ENCODE data around the gene BLMH.

Gene BLMH

DNA sequence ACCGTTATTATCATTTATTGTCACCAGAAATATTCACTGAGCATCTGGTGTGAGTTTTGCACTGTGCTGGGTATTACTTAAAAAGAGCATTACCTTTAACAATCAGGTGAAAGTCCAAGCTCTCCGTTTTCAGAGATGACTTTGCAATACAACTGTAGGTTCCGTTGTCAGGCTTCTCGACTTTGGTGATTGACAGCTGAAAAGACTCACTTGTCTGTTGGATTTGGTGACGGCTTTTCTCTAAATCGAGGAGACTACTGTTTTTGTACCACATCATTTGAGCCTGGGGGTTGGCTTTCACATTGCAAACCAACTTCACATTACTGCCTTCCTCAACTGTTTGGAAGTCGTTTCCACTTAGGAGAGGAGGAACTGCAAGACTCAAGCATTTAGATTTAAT lies 33.0 kb upstream of the BLMH start:
- Histone ChIP-seq H3K4me1 (ENCODE audit: control insufficient read depth in 5 of 5, insufficient read depth in 5 of 5, low read length in 5 of 5) (peaks cover 0 to 13% (median 0%) of the 10 kb centered on the region in 5 donors), H3K27ac (ENCODE audit: low read depth, low read length) (no peak overlapping the region), H3K36me3 (ENCODE audit: control insufficient read depth in 5 of 5, insufficient read depth in 5 of 5, low read length in 5 of 5) (no peaks in the 10 kb centered on the region), H3K9ac (ENCODE audit: low read length in 5 of 5) (no peak overlapping the region), H3K4me3 (ENCODE audit: low read depth in 1 of 5, low read length in 5 of 5) (no peak overlapping the region), H3K9me3 (ENCODE audit: control insufficient read depth in 5 of 5, low read length in 5 of 5) (no peaks in the 10 kb centered on the region), H3K27me3 (ENCODE audit: control insufficient read depth in 5 of 5, insufficient read depth in 4 of 5, low read length in 5 of 5) (no peaks in the 10 kb centered on the region)

DNA sequence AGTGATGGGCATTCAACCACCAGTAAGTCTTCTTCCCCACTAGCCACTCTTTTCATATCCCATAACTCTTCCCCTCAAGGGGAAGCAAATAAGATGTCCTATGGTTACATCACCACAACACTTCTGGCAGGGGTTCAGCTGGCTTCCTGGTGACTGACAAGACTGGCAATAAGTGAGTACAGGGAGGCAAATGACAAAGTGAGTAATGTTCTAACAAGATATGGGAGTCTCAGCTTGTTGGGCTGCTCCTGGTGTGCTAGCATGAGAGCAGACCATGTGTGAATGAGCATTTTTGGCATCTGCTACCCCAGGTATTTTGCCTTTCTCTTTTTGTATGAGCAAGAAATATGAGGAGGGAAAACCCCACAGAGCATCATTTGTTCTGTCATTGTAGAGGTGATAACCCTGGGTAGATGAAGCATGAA lies 32.2 kb upstream of the BLMH start:
- Histone ChIP-seq H3K27ac (ENCODE audit: low read depth, low read length) (no peak overlapping the region), H3K9me3 (ENCODE audit: control insufficient read depth in 5 of 5, low read length in 5 of 5) (no peaks in the 10 kb centered on the region), H3K36me3 (ENCODE audit: control insufficient read depth in 5 of 5, insufficient read depth in 5 of 5, low read length in 5 of 5) (no peaks in the 10 kb centered on the region), H3K4me3 (ENCODE audit: low read depth in 1 of 5, low read length in 5 of 5) (no peak overlapping the region), H3K9ac (ENCODE audit: low read length in 5 of 5) (no peak overlapping the region), H3K27me3 (ENCODE audit: control insufficient read depth in 5 of 5, insufficient read depth in 4 of 5, low read length in 5 of 5) (no peaks in the 10 kb centered on the region), H3K4me1 (ENCODE audit: control insufficient read depth in 5 of 5, insufficient read depth in 5 of 5, low read length in 5 of 5) (peaks cover 0 to 13% (median 0%) of the 10 kb centered on the region in 5 donors)

DNA sequence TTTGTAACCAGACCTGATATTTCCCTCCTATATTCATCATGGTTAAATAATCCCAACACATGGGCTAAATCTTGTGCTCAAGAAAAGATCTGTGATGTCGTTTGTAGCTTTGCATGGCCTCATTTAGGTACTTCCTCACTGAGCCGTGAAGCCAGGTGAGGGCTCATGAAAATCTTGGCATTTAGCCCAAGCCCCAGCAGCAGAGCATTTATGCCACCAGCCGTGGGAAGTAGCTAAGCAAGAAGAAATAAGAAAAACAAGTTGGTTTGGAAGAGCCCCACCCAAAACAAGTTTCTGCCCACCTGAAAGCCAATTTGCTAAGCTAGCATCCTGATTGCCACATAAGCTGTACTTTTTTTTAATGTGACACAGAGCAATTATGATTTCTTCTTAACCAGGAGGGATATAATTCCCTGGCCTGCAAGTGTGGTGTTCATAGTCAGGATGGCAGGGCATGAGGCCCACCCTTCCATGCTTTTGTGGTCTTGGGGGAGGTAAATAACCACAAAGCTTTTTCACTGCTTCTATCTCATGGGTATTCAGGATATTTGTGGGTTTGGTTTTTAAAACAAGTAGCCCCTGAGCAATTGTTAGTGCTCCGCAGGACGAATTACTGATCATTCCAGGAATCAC lies 31.6 kb upstream of the BLMH start:
- H3K9me3 ChIP-seq (ENCODE audit: control insufficient read depth in 5 of 5, low read length in 5 of 5), result no peaks in the 10 kb centered on the region
- no peak overlapping the region for H3K27ac ChIP-seq (ENCODE audit: low read depth, low read length)
- H3K9ac ChIP-seq (ENCODE audit: low read length in 5 of 5), result no peak overlapping the region
- H3K27me3 ChIP-seq (ENCODE audit: control insufficient read depth in 5 of 5, insufficient read depth in 4 of 5, low read length in 5 of 5), result no peaks in the 10 kb centered on the region
- H3K4me1 ChIP-seq (ENCODE audit: control insufficient read depth in 5 of 5, insufficient read depth in 5 of 5, low read length in 5 of 5), result peaks cover 0 to 13% (median 0%) of the 10 kb centered on the region in 5 donors
- H3K36me3 ChIP-seq (ENCODE audit: control insufficient read depth in 5 of 5, insufficient read depth in 5 of 5, low read length in 5 of 5), result no peaks in the 10 kb centered on the region
- no peak overlapping the region for H3K4me3 ChIP-seq (ENCODE audit: low read depth in 1 of 5, low read length in 5 of 5)

DNA sequence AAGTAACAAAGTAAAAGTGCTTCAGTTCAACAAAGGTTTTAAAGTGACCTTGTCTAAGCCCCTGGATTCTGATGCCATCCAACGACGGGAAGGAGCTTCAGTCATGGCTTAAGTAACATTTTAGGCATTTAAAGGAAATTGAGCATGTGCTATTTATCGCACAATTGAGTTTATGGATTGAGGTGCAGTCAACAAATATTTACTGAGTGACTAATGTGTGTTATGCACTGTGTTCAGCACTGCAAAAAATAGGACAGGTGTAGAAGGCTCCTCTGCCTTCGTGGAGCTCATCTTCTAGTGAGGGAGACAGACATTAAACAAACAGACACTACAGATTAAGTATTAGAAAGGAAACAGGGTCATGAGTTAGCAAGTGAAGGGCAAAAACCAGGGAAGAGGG lies 29.6 kb upstream of the BLMH start:
- H3K4me1 ChIP-seq (ENCODE audit: control insufficient read depth in 5 of 5, insufficient read depth in 5 of 5, low read length in 5 of 5), result peaks cover 0 to 12% (median 0%) of the 10 kb centered on the region in 5 donors

DNA sequence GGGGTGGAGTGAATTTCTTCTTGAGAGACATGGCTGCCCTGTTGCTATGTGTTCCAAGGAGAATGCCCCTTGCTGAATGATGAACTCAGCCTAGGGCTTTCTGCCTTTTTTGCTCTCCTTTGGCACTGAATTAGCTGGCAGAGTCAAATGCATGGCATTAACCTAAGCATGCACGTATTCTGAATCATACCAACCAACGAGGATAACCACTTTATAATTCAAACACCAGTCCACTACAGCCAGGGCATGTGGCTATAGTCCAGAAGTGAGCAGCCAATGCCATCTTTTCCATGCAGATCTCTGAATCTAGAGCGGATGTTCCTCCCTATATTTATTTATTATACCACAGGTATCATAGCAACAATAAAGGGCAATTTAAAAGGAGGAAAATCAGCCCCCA lies 26.4 kb upstream of the BLMH start:
- Histone ChIP-seq H3K9ac (ENCODE audit: low read length in 5 of 5) (no peak overlapping the region), H3K27me3 (ENCODE audit: control insufficient read depth in 5 of 5, insufficient read depth in 4 of 5, low read length in 5 of 5) (no peaks in the 10 kb centered on the region), H3K4me1 (ENCODE audit: control insufficient read depth in 5 of 5, insufficient read depth in 5 of 5, low read length in 5 of 5) (no peaks in the 10 kb centered on the region), H3K9me3 (ENCODE audit: control insufficient read depth in 5 of 5, low read length in 5 of 5) (no peaks in the 10 kb centered on the region), H3K36me3 (ENCODE audit: control insufficient read depth in 5 of 5, insufficient read depth in 5 of 5, low read length in 5 of 5) (no peaks in the 10 kb centered on the region), H3K27ac (ENCODE audit: low read depth, low read length) (no peak overlapping the region), H3K4me3 (ENCODE audit: low read depth in 1 of 5, low read length in 5 of 5) (no peak overlapping the region)

More for the DNA sequence above, 29.6 kb upstream of the BLMH start:
- no peak overlapping the region for H3K9ac ChIP-seq (ENCODE audit: low read length in 5 of 5)
- no peaks in the 10 kb centered on the region for H3K9me3 ChIP-seq (ENCODE audit: control insufficient read depth in 5 of 5, low read length in 5 of 5)
- H3K27me3 ChIP-seq (ENCODE audit: control insufficient read depth in 5 of 5, insufficient read depth in 4 of 5, low read length in 5 of 5), result no peaks in the 10 kb centered on the region
- H3K4me3 ChIP-seq (ENCODE audit: low read depth in 1 of 5, low read length in 5 of 5), result no peak overlapping the region
- H3K27ac ChIP-seq (ENCODE audit: low read depth, low read length), result no peak overlapping the region
- no peaks in the 10 kb centered on the region for H3K36me3 ChIP-seq (ENCODE audit: control insufficient read depth in 5 of 5, insufficient read depth in 5 of 5, low read length in 5 of 5)

DNA sequence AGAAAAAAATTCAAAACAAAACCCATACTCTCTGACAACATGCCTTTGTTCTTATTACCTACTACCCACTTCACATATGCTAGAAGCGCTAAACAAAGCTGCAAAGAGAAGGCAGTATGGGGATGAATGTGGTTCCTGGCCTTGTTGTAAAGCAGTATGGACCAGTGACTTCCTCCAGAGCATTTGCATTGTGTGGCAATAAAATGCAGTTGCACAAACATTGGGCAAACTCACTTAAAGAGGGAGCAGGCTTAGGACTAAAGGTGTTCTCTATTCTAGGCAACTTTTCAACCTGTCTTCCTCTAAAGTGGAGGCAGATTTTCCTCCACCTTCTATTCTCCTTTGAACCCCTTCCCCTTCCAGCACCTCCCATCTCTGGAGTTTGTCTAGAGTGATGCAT lies 25.0 kb upstream of the BLMH start:
- Histone ChIP-seq H3K36me3 (ENCODE audit: control insufficient read depth in 5 of 5, insufficient read depth in 5 of 5, low read length in 5 of 5) (no peaks in the 10 kb centered on the region), H3K4me1 (ENCODE audit: control insufficient read depth in 5 of 5, insufficient read depth in 5 of 5, low read length in 5 of 5) (no peaks in the 10 kb centered on the region), H3K4me3 (ENCODE audit: low read depth in 1 of 5, low read length in 5 of 5) (no peak overlapping the region), H3K9me3 (ENCODE audit: control insufficient read depth in 5 of 5, low read length in 5 of 5) (no peaks in the 10 kb centered on the region), H3K27me3 (ENCODE audit: control insufficient read depth in 5 of 5, insufficient read depth in 4 of 5, low read length in 5 of 5) (no peaks in the 10 kb centered on the region), H3K9ac (ENCODE audit: low read length in 5 of 5) (no peak overlapping the region), H3K27ac (ENCODE audit: low read depth, low read length) (no peak overlapping the region)

DNA sequence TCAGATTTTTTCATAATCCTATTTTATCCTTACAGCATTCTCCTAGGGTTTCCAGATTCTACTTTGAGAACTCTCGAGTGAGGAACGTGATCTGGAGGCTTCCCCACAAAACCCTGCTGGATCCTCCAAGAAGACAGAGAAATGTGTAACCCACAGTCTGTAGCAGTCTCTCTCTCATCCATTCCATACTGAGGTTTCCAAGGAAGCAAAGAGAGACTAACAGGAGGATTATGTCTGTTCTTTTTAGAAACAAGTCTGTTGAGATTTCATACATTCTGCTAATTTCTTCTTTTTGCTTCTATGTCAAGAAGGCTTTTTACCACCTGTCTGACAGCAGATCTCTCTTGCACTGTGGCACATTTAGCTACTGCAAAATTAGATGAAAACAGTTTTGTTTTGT lies 23.4 kb upstream of the BLMH start:
- H3K27me3 ChIP-seq (ENCODE audit: control insufficient read depth in 5 of 5, insufficient read depth in 4 of 5, low read length in 5 of 5), result no peaks in the 10 kb centered on the region
- H3K36me3 ChIP-seq (ENCODE audit: control insufficient read depth in 5 of 5, insufficient read depth in 5 of 5, low read length in 5 of 5), result no peaks in the 10 kb centered on the region
- H3K4me1 ChIP-seq (ENCODE audit: control insufficient read depth in 5 of 5, insufficient read depth in 5 of 5, low read length in 5 of 5), result no peaks in the 10 kb centered on the region
- no peak overlapping the region for H3K27ac ChIP-seq (ENCODE audit: low read depth, low read length)
- H3K9me3 ChIP-seq (ENCODE audit: control insufficient read depth in 5 of 5, low read length in 5 of 5), result no peaks in the 10 kb centered on the region
- H3K4me3 ChIP-seq (ENCODE audit: low read depth in 1 of 5, low read length in 5 of 5), result no peak overlapping the region
- no peak overlapping the region for H3K9ac ChIP-seq (ENCODE audit: low read length in 5 of 5)

DNA sequence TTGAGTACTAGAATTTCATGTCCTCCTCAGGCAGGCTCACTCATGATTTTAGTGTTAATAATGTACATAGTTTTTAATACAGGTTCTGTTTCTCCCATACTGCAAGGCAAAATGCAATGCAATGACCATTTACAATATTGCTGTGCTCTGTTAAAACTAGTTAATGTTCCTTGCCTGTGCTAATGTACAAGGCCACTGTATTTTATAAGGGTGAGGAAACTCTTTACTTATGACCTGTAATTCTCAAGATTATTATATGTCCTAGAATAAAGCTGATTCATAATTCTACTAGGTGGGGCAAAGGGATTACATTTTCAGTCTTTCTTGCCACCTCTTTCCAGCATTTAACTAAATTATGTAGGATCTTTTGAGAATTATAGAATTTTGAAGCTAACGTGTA lies 22.7 kb upstream of the BLMH start:
- no peak overlapping the region for H3K9ac ChIP-seq (ENCODE audit: low read length in 5 of 5)
- H3K4me1 ChIP-seq (ENCODE audit: control insufficient read depth in 5 of 5, insufficient read depth in 5 of 5, low read length in 5 of 5), result no peaks in the 10 kb centered on the region
- H3K27ac ChIP-seq (ENCODE audit: low read depth, low read length), result no peak overlapping the region
- H3K4me3 ChIP-seq (ENCODE audit: low read depth in 1 of 5, low read length in 5 of 5), result no peak overlapping the region
- no peaks in the 10 kb centered on the region for H3K36me3 ChIP-seq (ENCODE audit: control insufficient read depth in 5 of 5, insufficient read depth in 5 of 5, low read length in 5 of 5)
- H3K9me3 ChIP-seq (ENCODE audit: control insufficient read depth in 5 of 5, low read length in 5 of 5), result no peaks in the 10 kb centered on the region
- H3K27me3 ChIP-seq (ENCODE audit: control insufficient read depth in 5 of 5, insufficient read depth in 4 of 5, low read length in 5 of 5), result no peaks in the 10 kb centered on the region

DNA sequence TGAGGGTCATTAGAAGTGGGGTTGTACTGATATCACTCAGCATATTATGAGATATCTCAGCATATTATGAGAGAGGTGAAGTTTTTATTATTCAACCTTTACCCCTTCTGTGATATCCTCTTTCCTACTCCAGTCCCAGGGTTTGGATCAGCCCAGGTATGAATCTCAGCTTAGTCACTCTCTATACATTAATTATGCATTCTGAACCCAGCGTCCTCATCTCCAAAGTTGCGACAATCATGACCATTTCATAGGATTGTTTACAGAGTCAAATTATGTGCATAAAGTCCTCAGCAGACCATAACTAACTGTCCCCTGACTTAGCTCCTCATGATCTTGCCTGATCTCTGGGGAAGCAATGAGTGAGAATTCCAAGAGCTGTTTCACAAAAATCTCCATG lies 20.5 kb upstream of the BLMH start:
- H3K36me3 ChIP-seq (ENCODE audit: control insufficient read depth in 5 of 5, insufficient read depth in 5 of 5, low read length in 5 of 5), result no peaks in the 10 kb centered on the region
- H3K4me3 ChIP-seq (ENCODE audit: low read depth in 1 of 5, low read length in 5 of 5), result no peak overlapping the region
- H3K9me3 ChIP-seq (ENCODE audit: control insufficient read depth in 5 of 5, low read length in 5 of 5), result no peaks in the 10 kb centered on the region
- no peaks in the 10 kb centered on the region for H3K4me1 ChIP-seq (ENCODE audit: control insufficient read depth in 5 of 5, insufficient read depth in 5 of 5, low read length in 5 of 5)
- H3K9ac ChIP-seq (ENCODE audit: low read length in 5 of 5), result no peak overlapping the region
- no peak overlapping the region for H3K27ac ChIP-seq (ENCODE audit: low read depth, low read length)
- H3K27me3 ChIP-seq (ENCODE audit: control insufficient read depth in 5 of 5, insufficient read depth in 4 of 5, low read length in 5 of 5), result no peaks in the 10 kb centered on the region

DNA sequence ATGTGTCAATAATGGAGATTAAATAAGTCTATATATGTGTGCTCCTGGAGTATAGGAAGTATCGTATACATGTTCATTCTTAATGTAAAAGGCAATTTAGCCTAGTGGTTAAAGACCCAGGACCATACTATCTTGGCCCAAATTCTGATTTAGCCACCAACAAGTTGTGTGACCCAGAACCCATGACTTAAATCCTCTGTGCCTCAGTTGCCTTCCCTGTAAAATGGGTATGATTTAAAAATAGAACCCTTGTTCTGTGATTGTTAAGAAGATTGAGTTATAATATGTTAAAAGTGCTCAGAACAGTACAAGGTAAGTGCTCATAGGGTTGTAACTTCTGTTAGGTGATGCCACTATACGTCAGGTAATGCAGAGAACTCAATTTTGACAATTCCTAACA lies 18.8 kb upstream of the BLMH start:
- Histone ChIP-seq H3K4me3 (ENCODE audit: low read depth in 1 of 5, low read length in 5 of 5) (no peak overlapping the region), H3K9ac (ENCODE audit: low read length in 5 of 5) (no peak overlapping the region), H3K36me3 (ENCODE audit: control insufficient read depth in 5 of 5, insufficient read depth in 5 of 5, low read length in 5 of 5) (no peaks in the 10 kb centered on the region), H3K4me1 (ENCODE audit: control insufficient read depth in 5 of 5, insufficient read depth in 5 of 5, low read length in 5 of 5) (no peaks in the 10 kb centered on the region), H3K9me3 (ENCODE audit: control insufficient read depth in 5 of 5, low read length in 5 of 5) (no peaks in the 10 kb centered on the region), H3K27me3 (ENCODE audit: control insufficient read depth in 5 of 5, insufficient read depth in 4 of 5, low read length in 5 of 5) (no peaks in the 10 kb centered on the region), H3K27ac (ENCODE audit: low read depth, low read length) (no peak overlapping the region)

DNA sequence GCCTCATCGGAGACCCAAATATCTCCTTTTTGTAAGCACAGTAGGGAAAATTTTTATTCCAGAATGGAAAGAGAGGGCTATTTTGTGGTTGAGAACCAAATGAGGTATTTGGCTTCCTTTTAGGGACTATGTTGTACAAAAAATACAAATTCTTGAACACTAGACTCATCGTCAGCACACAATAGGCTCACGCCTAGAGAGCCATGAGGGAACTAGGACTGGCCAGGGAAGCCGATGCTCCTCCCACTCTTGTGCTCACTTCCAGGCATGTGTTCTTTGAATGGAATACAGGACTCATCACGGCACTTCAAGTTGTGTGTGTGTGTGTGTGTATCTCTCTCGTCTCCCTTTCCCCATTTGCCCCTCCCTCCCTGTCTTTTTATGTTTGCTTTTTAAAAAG lies 17.8 kb upstream of the BLMH start:
- Histone ChIP-seq H3K4me3 (ENCODE audit: low read depth in 1 of 5, low read length in 5 of 5) (no peak overlapping the region), H3K27me3 (ENCODE audit: control insufficient read depth in 5 of 5, insufficient read depth in 4 of 5, low read length in 5 of 5) (no peaks in the 10 kb centered on the region), H3K4me1 (ENCODE audit: control insufficient read depth in 5 of 5, insufficient read depth in 5 of 5, low read length in 5 of 5) (no peaks in the 10 kb centered on the region), H3K36me3 (ENCODE audit: control insufficient read depth in 5 of 5, insufficient read depth in 5 of 5, low read length in 5 of 5) (no peaks in the 10 kb centered on the region), H3K9ac (ENCODE audit: low read length in 5 of 5) (no peak overlapping the region), H3K27ac (ENCODE audit: low read depth, low read length) (no peak overlapping the region), H3K9me3 (ENCODE audit: control insufficient read depth in 5 of 5, low read length in 5 of 5) (no peaks in the 10 kb centered on the region)
